GM21423 (cell line): ENCODE data around the gene CIAO1.
A peak's percentile ranks its signal among the peaks of the same experiment; 100 is the strongest.
"Not testable (repeated sequence)": the region's sequence is repeated elsewhere in the genome, so short reads cannot be mapped to it uniquely, and the experiment has no call there.

Experiments
- ATAC-seq: cut with Tn5 transposase; IDR thresholded peaks from one replicate; pipeline ENCODE4 v1.9.1; 2021; ENCODE audit warnings: mild to moderate bottlenecking, moderate library complexity; ENCODE audit not compliant: unreplicated experiment

CIAO1 gene

DNA sequence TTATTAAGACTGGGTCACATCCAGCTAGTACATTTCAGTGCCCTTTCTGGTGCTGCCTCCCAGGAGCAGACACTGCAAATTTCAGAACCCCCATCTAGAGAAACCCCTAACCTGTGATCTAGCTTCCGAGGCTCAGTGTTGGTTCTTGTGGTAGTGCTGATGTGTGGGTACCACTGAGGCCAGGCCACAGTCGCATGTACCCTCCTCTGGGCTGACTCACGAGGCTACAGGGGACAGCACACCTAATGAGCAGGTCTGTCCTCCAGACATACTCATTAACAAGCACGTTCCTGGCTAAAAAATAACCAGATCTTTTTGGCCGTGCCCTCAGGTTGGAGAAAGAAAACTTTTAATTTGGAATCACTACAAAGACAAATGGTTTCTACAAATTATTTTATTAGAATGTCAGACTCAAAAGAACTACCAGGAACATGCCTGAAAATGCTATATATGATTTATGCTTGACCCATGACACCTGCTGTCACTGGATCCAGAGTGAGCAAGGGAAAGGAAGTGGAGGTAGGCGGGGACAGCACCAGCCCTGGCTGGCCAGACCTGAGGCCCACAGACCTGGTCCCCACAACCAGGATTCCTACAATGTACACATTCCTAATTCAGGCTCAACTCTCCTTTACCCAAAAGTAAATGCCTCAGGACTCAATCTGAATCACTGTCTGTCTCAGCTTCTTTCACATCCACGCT lies 8.5 kb downstream of the CIAO1 start:
- no peak for ATAC-seq

DNA sequence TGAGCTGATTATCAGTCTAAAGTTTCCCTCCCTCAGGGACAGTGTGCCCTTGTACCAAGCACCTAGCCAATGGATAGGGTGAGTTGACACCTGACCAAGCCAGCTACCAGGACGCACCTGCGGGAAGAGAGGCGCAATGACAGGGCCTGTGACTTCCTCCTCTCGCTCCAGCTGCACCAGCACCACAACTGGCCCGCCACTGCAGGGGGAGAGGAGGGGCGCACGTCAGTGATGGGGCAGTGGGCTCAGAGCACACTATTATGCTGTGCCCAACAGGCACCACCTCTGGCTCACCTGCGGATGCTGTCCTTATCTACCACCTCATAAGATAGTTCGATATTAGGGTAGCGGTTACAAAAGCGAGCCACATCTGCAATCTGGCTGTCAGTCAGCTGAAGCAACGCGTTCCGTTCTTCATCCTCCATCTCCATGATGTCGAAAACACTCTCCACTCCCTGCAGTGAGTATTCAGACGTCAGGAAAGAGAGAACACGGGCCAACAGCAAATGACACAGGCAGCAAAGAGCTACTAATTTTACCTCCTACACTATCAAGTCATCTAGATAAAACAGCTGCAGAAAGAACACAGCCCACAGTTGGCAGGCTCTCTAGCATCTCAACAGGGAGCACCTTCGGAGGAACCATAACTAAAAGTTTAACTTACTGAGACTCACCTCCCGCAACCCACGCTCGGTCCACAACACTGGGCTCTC lies 10.9 kb downstream of the CIAO1 start:
- ATAC-seq, result no peak

DNA sequence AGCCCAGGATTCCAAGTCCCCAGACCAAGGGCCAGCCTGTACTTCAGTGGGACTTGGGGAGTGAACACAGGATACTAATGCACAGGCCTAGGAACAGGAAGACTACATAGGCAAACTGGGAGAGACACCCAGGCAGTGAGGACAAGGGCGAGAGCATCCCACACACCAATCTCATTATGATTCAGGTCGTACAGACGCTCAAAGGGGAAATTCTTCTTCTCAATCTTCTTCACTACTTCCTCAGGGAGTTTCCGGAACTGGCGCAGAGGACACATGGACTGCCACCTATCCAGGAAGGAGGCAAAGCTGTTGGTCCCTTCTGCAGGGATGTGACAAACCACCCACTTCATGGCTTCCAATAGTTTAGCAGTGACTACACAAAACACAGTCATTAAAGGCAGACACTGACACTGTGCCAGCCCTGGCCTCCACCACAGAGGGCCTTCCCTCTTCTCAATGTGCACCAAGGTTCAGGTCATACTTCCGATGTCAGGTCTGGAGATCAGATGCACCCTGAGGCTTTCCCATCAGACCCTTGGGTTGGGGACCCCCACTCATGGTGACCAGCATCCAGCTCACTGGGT lies 21.3 kb downstream of the CIAO1 start:
- no peak for ATAC-seq

DNA sequence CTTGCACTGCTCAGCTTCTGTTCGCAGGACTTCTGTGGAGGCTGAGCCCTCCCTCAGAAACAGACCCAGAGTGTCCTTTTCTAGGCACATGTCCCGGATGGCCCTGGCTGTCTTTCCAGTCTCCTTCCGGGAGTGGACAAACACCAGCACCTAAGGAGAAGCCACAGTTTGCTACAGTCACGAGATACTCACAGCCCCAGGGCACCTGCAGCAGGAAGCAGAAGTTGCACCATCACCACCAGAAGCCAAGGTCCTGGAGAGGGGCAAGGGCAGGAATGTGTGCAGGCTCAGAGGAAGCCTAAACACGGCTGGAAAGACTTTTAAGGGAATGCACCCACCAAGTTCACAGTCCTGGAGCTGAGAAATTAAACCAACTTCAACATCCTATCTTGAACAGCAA lies 25.7 kb downstream of the CIAO1 start:
- ATAC-seq, result no peak

DNA sequence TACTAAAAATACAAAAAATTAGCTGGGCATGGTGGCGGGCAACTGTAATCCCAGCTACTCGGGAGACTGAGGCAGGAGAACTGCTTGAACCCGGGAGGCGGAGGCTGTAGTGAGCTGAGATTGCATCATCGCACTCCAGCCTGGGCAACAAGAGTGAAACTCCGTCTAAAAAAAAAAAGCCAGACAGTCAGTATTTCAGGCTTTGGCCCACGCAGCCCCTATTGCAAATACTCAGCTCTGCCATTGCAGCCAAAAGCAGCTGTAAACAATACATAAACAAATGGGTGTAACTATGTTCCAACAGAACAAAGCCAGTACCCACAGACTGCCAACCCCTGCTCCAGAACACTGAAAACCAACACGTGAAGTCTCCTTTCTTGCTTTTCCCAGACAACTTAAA lies 28.2 kb downstream of the CIAO1 start:
- ATAC-seq, result not testable (repeated sequence)

DNA sequence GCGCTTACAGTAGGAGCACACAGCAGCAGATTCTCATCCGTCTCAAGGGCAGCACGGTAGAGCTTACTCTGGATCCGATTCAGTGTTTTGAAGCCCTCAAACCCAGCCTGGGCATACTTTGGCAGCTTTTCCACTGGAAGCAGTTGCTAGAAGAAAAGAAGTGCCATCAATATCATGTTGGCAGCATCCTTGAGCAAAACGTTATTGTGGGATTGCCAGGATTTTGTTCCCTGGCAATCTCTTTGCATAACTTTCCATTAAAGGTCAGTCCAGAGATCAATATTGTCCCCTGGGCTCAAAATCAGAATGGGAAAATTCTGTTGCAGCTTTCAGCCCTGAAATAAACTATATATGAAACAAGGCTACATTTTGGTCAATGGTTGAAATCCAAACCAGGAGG lies 30.9 kb downstream of the CIAO1 start:
- ATAC-seq, result no peak

DNA sequence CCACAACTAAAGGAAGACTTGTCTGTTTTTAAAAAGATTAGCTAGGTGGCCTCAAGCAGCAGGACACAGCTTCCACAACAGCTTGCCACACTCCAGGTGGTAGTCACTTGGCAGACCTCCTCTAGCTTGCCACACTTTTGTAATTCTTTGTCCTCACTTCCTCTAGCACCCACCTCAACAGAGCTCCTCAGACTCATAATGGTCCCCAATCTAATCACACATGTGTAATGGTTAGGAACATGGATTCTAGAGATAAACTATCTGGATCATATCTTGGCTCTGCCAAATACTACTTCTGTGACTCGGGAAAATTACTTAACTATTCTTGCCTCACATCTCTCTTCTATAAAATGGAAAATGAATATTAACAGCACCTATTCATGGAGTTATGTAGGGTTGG lies 35.8 kb downstream of the CIAO1 start:
- no peak for ATAC-seq

DNA sequence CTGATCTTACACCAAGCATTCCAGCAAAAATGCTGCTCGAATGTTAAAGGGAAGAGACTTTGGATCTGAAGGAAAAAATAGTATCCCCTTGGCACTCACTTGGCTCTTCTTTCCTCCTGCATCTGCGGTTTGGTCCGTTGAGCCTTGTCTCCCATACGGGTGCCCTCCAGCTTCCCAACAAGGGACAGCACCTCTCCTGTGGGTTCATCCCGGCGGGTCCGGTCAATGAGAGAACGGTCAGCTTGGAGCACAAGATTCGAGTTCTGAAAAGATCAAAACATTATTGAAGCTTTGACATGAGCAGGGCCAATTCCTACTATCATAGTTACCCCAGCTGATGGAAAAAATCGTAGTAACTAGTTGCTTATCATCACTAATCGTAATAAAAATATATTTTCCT lies 38.6 kb downstream of the CIAO1 start:
- ATAC-seq, result no peak

DNA sequence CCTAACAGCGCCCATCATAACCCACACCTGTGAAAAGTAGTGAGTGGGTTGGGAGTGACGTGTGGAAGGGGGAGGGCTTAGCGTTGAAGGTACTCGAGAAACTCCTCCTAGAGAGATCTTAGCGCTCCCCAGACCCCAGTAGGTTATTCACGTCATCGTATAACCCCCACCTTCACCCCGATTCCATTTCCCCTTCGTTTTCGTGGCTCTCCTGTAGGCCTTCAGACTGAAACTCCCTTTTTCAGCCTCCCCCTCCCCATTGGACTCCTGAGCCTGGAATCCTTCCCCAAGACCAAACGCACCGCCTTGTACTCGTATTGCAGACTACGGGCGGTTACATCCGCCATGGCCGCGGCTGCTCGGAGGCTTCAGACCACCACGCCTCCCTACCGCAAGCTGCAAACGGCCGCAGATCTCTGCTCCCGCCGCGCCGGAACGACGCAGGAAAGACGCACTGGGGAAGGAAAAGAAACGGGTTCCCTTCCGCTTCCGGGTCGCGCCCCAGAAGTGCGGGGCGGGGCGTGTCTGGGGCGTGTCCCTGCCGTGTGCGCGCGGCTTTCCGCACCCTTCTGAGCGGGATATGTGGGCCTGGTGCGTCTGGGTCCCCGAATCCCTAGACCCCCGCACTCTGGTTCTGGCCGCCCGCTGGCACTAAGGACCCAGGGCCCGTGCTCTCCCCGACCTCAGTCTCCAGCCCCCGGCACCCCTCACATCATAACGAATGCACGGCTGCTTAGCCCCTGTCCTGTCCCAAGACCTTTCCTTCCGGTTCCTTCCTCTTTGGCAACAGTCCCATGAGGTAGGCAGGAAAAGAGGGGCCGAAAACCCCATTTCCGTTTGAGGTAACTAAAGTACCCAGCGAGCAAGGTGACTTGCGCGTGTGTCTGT lies 39.3 kb downstream of the CIAO1 start, which contains the start of gene SNRNP200:
TSS of gene SNRNP200 (minus strand) at position 456 of the 888 bp plus-strand sequence. CDS start at position 347, 109 bp downstream.
- ATAC-seq, result peak; percentile 94

DNA sequence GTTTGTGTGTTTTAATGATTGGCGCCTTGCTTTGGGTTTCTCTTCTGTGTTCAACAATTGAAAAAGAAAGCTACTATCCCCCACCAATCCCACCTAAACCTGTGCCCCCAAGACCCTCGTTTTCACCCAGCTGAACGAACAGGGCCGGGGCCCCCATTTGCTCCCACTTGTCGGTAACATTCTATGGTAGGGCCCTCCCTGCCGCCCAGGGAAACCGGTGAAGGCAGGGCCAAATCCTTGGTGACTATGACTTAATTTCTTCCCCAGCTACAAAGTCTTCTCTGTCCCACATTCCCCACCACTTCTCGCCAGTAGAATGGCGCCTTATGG lies 39.9 kb downstream of the CIAO1 start:
- no peak for ATAC-seq

DNA sequence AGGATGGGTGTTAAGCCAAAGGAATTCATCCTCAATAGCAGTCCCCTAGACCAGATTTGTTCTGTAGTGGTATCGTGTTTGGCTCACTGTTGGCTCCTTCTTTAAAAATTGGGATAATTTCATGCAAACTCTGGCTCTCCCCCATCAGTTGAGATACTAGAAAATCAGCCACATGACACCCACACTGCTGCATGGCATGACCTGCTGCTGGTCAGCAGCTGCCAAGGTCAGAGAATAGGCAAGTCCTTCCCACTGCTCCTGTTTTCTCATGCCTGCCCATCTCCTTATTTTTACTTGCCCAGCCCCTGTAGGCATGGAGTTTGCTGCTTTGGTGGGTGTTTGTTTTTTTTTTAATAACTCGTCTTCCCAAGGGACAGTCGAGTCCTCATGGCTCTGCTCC lies 40.3 kb downstream of the CIAO1 start:
- no peak for ATAC-seq

DNA sequence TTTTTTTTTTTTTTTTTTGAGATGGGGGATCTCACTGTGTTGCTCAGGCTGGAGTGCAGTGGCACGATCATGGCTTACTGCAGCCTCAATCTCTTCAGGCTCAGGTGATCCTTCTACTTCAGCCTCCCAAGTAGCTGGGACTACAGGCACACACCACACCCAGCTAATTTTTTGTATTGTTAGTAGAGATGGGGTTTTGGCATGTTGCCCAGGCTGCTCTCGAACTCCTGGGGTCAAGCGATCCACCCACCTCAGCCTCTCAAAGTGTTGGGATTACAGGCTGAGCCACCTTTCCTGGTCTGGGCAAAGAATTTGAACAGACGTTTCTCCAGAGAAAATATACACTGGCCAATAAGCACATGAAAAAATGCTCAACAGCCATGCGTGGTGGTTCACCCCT lies 42.2 kb downstream of the CIAO1 start:
- no peak for ATAC-seq

DNA sequence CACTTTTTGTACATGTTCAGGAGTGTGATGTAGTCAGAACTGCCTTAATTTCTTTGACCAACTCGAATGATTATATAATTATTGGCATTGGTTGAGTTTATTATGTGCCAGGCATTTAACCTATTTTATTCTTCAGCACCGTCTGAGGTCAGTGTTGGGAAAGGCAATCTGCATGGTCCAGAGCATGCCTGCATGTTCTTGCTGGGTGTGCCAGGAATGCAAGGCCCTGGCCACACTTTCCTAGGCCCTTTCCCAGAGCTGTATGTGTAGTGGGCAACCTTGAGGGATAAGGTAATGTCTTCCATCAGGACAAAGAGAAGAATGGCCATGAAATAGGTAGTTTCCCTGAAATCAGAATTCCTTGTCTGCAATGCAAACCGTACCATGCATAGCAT lies 49.0 kb downstream of the CIAO1 start:
- ATAC-seq, result no peak

DNA sequence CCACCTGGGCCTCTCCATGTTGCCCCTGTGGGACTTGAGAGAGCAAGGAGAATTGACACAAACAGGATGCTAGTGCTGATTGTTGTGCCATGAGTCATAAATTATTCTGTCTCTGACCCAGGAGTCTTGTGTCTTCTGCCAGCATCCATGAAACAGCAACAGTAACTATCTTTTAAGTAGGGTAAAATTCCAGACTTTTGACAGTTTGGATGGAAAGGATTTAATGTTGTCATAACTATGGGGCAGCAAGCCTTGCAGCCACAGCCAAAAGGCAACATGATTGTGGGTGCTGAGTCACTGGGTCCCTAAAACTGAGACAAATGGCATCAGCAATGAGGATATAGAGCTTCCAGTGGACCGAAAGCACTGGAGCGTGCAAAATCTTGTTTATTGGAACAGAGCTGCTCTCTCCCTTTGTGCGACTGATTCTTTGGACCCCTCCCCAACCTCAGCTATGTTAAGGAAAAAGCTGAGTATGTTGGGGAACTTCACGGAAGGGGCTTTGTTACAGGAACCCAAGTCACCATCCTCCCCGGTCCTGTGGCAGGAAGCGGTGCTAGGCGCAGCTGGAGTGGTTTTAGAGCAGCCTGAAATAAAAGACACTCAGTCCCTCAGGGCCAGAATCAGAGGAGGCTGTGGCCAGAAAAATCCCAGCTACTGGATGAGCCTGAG lies 49.5 kb downstream of the CIAO1 start:
- peak; percentile 58 for ATAC-seq

DNA sequence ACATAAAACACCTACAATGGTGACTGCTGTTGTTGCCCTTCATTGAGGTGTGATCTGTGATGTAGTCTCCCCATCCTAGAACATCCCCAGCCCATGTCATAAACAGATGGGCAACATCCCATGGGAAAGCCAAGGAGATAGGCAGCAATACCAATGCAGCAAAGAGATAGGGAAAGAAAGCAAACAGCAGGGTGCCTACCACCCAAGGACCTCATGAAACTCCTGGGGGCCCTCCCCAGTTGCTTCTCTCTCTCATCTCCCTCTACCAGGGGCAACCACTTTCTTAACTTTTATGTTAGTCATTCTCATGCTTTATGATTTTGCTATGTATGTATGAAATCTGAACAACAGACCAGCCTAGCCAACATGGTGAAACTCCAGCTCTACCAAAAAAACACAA lies 51.0 kb downstream of the CIAO1 start:
- no peak for ATAC-seq

DNA sequence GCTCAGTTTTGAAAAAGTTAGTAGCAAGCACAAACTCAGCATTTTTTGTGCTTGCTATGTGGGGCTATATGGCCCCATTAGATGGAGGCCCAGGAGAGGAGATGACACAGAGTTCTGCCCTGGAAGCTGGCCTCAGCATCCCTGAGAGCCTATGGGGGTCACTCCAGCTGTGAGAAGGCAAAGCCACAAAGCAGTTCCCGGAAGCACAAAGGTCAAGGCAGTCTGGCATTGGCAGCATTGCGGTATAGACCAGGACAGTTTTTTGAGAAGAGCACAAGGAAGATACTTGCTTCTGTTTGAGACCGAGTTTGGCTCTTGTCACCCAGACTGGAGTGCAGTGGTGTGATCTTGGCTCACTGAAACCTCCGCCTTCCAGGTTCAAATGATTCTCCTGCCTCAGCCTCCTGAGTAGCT lies 51.6 kb downstream of the CIAO1 start:
- no peak for ATAC-seq

DNA sequence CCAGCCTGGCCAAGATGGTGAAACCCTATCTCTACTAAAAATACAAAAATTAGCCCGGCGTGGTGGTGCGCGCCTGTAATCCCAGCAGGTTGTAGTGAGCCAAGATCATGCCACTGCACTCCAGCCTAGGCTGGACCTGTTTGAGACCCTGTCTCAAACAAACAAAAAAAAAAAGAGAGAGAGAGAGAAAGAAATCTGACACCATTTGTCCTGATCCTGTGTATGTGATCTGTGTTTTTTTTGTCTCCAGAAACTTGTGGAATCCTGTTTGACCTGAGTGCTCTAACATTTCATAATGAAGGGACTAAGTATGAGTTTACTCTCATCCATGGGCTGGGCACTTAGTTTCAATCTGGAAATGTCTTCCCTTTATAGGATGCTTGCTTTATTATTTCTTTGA lies 52.7 kb downstream of the CIAO1 start:
- ATAC-seq, result no peak

DNA sequence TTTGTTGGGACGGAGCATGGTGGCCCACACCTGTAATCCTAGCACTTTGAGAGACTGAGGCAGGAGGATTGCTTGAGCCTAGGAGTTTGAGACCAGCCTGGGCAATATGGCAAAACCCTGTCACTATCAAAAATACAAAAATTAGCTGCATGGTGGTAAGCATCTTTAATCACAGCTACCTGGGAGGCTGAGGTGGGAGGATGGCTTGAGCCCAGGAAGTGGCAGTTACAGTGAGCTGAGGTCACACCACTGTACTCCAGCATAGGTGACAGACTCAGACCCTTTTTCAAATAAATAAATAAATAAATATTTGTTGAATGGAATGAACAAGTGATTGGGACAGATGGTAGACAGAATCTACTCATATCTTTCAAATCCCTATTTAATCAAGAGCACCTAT lies 53.4 kb downstream of the CIAO1 start:
- ATAC-seq, result no peak

DNA sequence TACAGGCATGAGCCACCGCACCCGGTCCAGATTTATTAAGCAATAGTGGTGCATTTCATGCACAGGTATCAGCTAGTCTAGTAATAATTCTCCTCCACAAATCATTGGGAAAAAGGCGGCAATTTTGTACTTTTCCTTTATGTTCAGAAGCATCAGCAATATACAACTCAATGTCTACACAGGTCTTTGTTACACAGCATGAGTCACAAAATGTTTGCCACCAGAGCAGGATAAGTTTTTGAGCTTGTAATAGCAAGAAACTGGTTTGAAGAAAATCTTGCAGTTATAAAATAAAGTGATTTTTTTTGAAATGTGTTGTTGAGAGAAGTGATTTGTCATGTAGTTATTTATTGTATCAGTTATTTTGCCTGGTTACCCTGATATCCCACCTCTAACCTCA lies 54.3 kb downstream of the CIAO1 start:
- ATAC-seq, result no peak

DNA sequence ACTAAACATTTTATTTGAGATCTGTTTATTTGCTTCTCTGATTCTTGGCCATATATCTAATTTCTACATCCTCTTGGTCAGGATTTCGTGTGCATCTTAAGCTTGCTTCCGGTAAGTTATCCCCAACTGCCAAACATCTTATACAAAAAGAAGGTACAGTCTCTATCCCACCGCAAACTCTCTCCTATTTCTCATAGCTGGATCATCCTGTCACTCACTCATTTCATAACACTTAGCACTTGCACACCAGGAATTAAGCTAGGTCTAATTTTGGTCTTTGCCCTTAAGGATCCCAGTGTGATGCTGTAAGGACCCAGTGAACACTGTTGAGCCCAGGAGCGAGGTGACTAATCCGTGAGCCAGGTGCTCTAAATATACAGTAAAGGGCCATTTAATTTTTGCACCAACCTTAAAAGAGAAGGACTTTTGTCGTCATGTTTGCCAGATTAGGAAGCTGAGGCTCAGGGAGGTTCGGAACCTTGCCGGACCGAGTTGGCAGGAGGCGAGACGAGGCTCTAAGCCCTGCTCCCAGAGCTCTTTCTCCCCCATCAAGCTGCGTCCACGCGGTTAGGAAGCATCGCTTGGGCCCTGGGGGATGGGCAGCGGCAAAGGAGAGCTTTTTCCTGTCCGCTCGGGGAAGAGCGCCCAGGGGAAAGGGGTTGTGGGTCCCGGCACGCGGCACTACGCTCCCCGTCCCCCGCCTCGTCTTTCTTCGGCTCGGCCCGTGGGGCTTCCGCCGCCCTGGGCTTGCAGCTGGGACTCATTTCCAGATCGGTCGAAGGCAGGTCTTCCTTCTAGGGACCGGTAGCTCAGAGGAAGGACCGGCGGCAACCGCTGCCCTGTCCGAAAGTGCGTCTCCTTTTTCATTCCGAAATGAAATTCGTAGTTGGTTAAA lies 55.0 kb downstream of the CIAO1 start:
- ATAC-seq, result peak; percentile 23
